ENCODE data around the gene TSPYL6. TPM values are rescaled to one million over a fixed set of nuclear protein-coding genes. Genes with fewer than 3 reads are reported as not detected.

TSPYL6 gene
- total RNA-seq, 1 donor from 2014 or later = 0.06 TPM

DNA sequence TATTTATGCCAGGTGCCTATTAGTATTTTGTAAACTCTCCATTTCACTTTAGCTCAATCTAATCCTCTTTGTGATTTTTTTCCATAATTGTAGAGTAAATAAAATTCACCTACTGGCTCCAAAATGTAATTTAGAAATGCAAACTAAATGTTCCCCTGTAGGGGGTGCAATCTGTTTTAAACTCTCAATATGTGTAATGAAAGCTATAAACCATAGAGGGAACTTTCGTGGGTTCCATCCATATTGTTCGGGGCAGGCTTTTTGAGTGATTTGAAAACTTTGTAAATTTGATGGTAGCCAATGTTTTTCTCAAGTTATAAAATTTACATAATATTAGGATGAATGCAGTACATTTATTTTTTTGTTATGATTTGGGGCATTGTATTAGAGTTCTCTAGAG, 49.4 kb downstream of the TSPYL6 start:
- DNase-seq (ENCODE audit: extremely low read depth, low read depth, low spot score) = peak; percentile 45

DNA sequence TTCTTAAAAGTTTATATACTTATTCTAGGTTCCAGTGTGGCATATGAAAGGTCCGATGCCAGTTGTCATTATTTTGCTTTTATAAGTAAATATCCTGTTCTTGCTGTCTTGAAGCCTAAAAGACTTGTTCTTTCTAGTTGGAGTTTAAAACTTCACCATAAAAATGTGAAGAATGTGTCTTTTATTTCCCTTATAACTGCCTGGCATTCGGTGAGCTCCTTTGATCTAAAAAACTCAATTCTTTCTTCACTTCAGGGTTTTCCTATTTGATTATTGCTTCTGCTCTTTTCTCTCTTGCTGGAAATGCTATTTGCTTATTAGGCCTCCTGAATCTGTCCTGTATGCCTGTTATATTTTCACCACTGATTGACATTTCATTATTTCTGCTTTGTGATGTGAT, 51.6 kb downstream of the TSPYL6 start:
- no peak for DNase-seq (ENCODE audit: extremely low read depth, low read depth, low spot score)

Other genes with a start within 250 kb of the TSPYL6 start
- 7.1 and 9.0 TPM in 2 replicates for gene ACYP2, start 140.6 kb downstream of the TSPYL6 start, total RNA-seq
- 466 and 680 TPM in 2 replicates for gene SPTBN1, start 200.1 kb upstream of the TSPYL6 start, total RNA-seq

All from glomerular endothelial cell (primary cell).